Measurements from ENCODE around the gene PPP2R5C. TPM values are rescaled to one million over a fixed set of nuclear protein-coding genes. Genes with fewer than 3 reads are reported as not detected.

PPP2R5C gene
- total RNA-seq, 1 experiment from 2014 or later, result 93.0 TPM

DNA sequence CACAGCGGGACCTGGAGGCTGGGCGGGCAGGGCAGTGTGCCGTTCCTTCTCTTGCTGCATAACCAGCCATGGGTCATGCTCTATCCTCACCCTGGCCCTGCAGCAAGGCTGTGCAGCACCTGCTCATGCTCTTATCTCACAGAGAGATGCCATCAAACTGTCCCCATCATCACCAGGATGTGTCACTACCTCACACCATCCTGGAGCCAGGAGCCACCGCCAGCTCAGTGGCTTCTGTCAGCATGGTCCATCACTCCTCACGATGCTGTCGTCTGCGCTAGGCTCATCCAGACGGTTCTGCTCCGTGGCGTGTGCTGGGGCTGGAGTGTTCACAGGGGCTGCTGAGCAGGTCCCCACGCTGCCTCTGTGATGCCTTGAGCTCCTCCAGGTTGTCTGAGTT lies 125.7 kb downstream of the PPP2R5C start:
- H4K91ac ChIP-seq (ENCODE audit: insufficient read length, low read depth, low read length), result no peak overlapping the region
- H2BK12ac ChIP-seq (ENCODE audit: insufficient read length, low read depth, low read length), result no peak overlapping the region
- no peaks in the 10 kb centered on the region for H3K27me3 ChIP-seq (ENCODE audit: insufficient read depth, low read length)
- no peak overlapping the region for H2BK20ac ChIP-seq (ENCODE audit: low read depth, low read length, poor library complexity, severe bottlenecking)
- no peak overlapping the region for H2BK5ac ChIP-seq (ENCODE audit: insufficient read length, low read length)
- no peaks in the 10 kb centered on the region for H4K20me1 ChIP-seq (ENCODE audit: control insufficient read depth, insufficient read depth, insufficient read length)
- no peak overlapping the region for H2AK5ac ChIP-seq (ENCODE audit: insufficient read length, low read length)
- peak overlapping the region; percentile 63 for H4K5ac ChIP-seq (ENCODE audit: insufficient read length, low read depth, low read length)
- no peak overlapping the region for H3K4ac ChIP-seq (ENCODE audit: low read depth, low read length)
- H2AFZ ChIP-seq (ENCODE audit: low read length), result no peak overlapping the region
- no peaks in the 10 kb centered on the region for H3K4me1 ChIP-seq (ENCODE audit: insufficient read depth, low read length)
- no peak overlapping the region for H2BK120ac ChIP-seq (ENCODE audit: low read depth, low read length, poor library complexity, severe bottlenecking)
- H3K9ac ChIP-seq (ENCODE audit: extremely low read depth, insufficient read length, low read length), result no peak overlapping the region
- H3K79me1 ChIP-seq (ENCODE audit: insufficient read depth, low read depth, low read length, poor library complexity, severe bottlenecking), result no peaks in the 10 kb centered on the region
- no peak overlapping the region for H3K23ac ChIP-seq (ENCODE audit: insufficient read length, low read depth, low read length)
- no peak for DNase-seq
- H3K4me3 Mint-ChIP-seq, result no peak overlapping the region
- no peaks in the 10 kb centered on the region for H3K23me2 ChIP-seq (ENCODE audit: insufficient read length, low read depth, low read length, poor library complexity, severe bottlenecking)
- no peak overlapping the region for H3K27ac ChIP-seq (ENCODE audit: insufficient read length, low read depth, low read length)
- no peaks in the 10 kb centered on the region for H3K9me3 ChIP-seq (ENCODE audit: control insufficient read depth, low read depth, low read length)
- H3K4me1 Mint-ChIP-seq, result no peaks in the 10 kb centered on the region
- no peak overlapping the region for H2BK15ac ChIP-seq (ENCODE audit: low read depth, low read length)
- H3K79me2 ChIP-seq (ENCODE audit: insufficient read depth, low read length), result no peaks in the 10 kb centered on the region
- TF ChIP-seq, protein P1, sequence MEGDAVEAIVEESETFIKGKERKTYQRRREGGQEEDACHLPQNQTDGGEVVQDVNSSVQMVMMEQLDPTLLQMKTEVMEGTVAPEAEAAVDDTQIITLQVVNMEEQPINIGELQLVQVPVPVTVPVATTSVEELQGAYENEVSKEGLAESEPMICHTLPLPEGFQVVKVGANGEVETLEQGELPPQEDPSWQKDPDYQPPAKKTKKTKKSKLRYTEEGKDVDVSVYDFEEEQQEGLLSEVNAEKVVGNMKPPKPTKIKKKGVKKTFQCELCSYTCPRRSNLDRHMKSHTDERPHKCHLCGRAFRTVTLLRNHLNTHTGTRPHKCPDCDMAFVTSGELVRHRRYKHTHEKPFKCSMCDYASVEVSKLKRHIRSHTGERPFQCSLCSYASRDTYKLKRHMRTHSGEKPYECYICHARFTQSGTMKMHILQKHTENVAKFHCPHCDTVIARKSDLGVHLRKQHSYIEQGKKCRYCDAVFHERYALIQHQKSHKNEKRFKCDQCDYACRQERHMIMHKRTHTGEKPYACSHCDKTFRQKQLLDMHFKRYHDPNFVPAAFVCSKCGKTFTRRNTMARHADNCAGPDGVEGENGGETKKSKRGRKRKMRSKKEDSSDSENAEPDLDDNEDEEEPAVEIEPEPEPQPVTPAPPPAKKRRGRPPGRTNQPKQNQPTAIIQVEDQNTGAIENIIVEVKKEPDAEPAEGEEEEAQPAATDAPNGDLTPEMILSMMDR (conservative IDR thresholded peaks at IDR 0.05), result no peak
- no peak overlapping the region for H3K14ac ChIP-seq (ENCODE audit: insufficient read depth, low read length)
- no peak overlapping the region for H3T11ph ChIP-seq (ENCODE audit: low read length)
- H3K36me3 Mint-ChIP-seq (ENCODE audit: insufficient read depth in 1 of 3, low read depth in 3 of 3), result peaks cover 21 to 36% (median 35%) of the 10 kb centered on the region in 3 experiments; a peak in 6 of 7 replicates
- no peak overlapping the region for H3K18ac ChIP-seq (ENCODE audit: insufficient read length, low read depth, low read length)
- no peaks in the 10 kb centered on the region for H3K27me3 Mint-ChIP-seq (ENCODE audit: low read depth)
- H3K9me3 Mint-ChIP-seq, result no peaks in the 10 kb centered on the region; a peak in 1 of 5 replicates
- no CpG with 5 or more reads among the region's 11 CpGs for WGBS (ENCODE audit: extremely low coverage, insufficient read length, low lambda C conversion rate)
- peak overlapping the region in 2 of 3 experiments; percentile 15 to 51; a peak in 1 of 7 replicates for H3K27ac Mint-ChIP-seq
- H3K4me2 ChIP-seq (ENCODE audit: insufficient read depth, insufficient read length, low read length), result no peak overlapping the region
- H3K56ac ChIP-seq (ENCODE audit: insufficient read length, low read depth, low read length), result no peak overlapping the region
- H4K8ac ChIP-seq (replicated peaks; ENCODE audit: insufficient read length, low read depth, low read length), result no peak overlapping the region
